HFF-Myc (cell line): ENCODE results near the gene MED31.

Experiments used
- DNase-seq: peaks from one replicate; pipeline ENCODE4 v3.0.0-alpha.2; 2011; ENCODE audit warnings: low read depth; ENCODE audit errors: extremely low read depth
- H3K4me3 ChIP-seq: replicated peaks from 2 replicates; pipeline ENCODE4 v1.5.1; 2011; ENCODE audit warnings: low read depth, mild to moderate bottlenecking, control low read depth, low read length
- CTCF ChIP-seq: IDR thresholded peaks from 2 replicates; pipeline ENCODE4 v1.5.1; 2012; ENCODE audit warnings: mild to moderate bottlenecking, low read depth, low read length, control low read depth; ENCODE audit errors: missing control alignments

Gene MED31

DNA sequence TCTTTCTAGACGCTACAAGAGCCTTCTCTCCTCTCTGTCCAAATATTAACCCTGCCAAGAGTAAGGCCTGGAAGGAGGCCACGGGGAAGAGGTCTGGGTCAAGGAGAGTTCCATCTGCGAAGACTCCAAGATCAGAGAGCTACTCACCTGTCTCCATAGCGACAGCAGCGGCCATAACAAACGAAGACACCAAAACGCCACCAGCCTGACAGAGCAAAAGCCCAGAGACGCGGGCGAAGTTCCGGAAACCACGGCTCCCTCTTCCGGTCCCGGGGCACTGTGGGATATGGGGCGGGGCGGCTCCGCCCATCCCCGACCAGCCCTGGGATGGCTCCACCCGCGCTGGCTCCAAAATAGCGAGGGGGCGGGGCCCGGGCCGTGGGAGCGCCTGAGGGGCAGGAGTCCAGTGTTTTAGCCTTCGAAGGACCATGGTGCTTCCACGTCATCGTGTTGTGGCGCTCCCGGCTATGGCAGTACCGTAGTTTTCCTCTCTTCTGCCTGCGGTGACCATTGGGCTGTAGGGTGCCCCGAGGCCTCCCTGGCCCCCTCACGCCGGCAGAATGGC lies at the start of gene MED31, which contains the start of gene C17orf100:
MED31 (minus strand) TSS at position 252 of the 565 bp plus-strand sequence; CDS start at position 175, 77 bp downstream.
C17orf100 (plus strand) TSS at position 409 of the 565 bp plus-strand sequence; CDS start at position 561, 152 bp downstream.
- H3K4me3 ChIP-seq: peak within 1 kb of the TSS; percentile 99
- peak; percentile 72 for DNase-seq
- TF ChIP-seq CTCF: no peak

DNA sequence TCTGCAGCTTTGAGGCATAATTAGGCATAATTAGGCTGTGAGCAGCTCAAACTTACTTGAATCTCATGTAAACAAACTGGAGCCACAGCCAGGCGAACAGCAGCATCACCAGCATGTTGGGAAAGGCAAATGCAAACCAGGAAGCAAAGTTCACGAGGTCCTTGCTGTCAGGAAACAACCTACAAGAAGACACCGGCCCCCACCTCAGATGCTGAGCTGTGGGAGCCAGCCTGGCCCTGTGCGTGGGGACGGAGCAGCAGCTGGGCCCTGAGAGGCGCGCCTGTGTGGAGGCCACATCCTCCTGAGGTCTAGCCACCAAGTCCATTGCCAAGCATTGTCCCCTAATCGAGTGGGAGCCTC lies 49.5 kb upstream of the MED31 start:
- no peak for TF ChIP-seq CTCF
- H3K4me3 ChIP-seq: no peak overlapping the region
- no peak for DNase-seq

- TF ChIP-seq CTCF: no peak
- H3K4me3 ChIP-seq: no peak overlapping the region
- DNase-seq: no peak
Observed at GRCh38 chr17:6699997-6700947, 48.9 kb upstream of the MED31 start.

GRCh38 chr17:6698004-6698403 lies 46.6 kb upstream of the MED31 start:
- no peak overlapping the region for H3K4me3 ChIP-seq
- DNase-seq: no peak
- no peak for TF ChIP-seq CTCF

DNA sequence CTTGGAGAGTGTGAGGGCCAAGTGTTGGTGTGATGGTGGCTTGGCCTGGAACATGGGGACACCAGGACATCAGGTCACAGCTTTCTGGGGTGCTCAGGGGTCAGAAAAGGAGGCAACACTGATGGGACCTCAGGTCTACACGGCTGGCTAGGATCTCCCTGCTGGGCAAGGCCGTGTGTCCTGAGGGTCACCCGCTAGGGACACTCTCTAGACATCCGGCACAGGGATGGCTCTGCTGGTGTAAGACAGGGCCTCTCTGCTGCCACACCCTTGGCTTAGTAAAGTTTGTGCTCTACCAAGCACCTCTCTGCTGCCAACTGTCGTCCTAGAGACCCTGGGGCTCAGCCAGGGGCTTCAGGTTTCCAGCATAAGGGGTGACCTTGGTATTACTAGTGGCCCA lies 45.5 kb upstream of the MED31 start:
- DNase-seq: no peak
- no peak for TF ChIP-seq CTCF
- H3K4me3 ChIP-seq: no peak overlapping the region

- no peak overlapping the region for H3K4me3 ChIP-seq
- TF ChIP-seq CTCF: no peak
- DNase-seq: no peak
Observed at GRCh38 chr17:6695565-6695964, 44.2 kb upstream of the MED31 start.
